ENCODE results near the gene SGK1. TPM values are rescaled to one million over a fixed set of nuclear protein-coding genes. Genes with fewer than 3 reads are reported as not detected.
"Not testable (repeated sequence)": the region's sequence is repeated elsewhere in the genome, so short reads cannot be mapped to it uniquely, and the experiment has no call there.

The SGK1 gene
- total and polyA plus RNA-seq, 2 experiments from 2014 or later, result 145 to 161 TPM

DNA sequence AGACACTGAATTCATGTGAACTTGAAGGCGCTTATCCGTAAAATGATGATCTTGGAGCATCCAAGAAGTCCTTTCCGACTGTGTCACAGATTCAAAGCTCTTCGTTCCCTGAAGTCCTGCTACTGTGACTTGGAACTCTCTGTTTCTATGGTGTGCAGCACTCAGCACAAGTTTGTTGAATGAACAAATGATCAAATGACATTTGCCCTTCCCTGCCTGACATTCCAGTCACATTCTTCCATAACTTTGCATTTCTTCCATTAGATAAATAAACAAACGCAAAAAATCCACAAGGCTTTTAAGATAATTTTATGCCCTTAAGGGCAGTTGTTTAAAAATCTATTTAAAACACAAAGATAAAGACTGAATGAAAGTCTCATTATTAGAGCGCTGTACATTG, 39.9 kb downstream of the SGK1 start:
- H3K4me3 ChIP-seq, result no peak overlapping the region
- H2AFZ ChIP-seq, result no peak overlapping the region
- no peaks in the 10 kb centered on the region for H3K36me3 ChIP-seq (replicated peaks; ENCODE audit: insufficient read depth, low read depth)
- H3K27me3 ChIP-seq, result no peaks in the 10 kb centered on the region
- TF ChIP-seq, protein P1, sequence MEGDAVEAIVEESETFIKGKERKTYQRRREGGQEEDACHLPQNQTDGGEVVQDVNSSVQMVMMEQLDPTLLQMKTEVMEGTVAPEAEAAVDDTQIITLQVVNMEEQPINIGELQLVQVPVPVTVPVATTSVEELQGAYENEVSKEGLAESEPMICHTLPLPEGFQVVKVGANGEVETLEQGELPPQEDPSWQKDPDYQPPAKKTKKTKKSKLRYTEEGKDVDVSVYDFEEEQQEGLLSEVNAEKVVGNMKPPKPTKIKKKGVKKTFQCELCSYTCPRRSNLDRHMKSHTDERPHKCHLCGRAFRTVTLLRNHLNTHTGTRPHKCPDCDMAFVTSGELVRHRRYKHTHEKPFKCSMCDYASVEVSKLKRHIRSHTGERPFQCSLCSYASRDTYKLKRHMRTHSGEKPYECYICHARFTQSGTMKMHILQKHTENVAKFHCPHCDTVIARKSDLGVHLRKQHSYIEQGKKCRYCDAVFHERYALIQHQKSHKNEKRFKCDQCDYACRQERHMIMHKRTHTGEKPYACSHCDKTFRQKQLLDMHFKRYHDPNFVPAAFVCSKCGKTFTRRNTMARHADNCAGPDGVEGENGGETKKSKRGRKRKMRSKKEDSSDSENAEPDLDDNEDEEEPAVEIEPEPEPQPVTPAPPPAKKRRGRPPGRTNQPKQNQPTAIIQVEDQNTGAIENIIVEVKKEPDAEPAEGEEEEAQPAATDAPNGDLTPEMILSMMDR (IDR thresholded peaks at IDR 0.05; ENCODE audit: poor library complexity), result no peak
- no peak for TF ChIP-seq EZH2 (IDR thresholded peaks at IDR 0.05; ENCODE audit: borderline replicate concordance)
- no peak for TF ChIP-seq EZH2phosphoT487 (IDR thresholded peaks at IDR 0.05; ENCODE audit: low read depth, severe bottlenecking, unreplicated experiment)
- no peak overlapping the region for H3K4me2 ChIP-seq
- H3K4me1 ChIP-seq (ENCODE audit: insufficient read depth), result no peaks in the 10 kb centered on the region
- no peaks in the 10 kb centered on the region for H3K79me2 ChIP-seq
- no peaks in the 10 kb centered on the region for H4K20me1 ChIP-seq (ENCODE audit: insufficient read depth, poor library complexity, severe bottlenecking)
- no peaks in the 10 kb centered on the region for H3K9me3 ChIP-seq (ENCODE audit: low read depth)
- no peak for DNase-seq (ENCODE audit: low spot score)
- H3K27ac ChIP-seq, result no peak overlapping the region
- no peaks in the 10 kb centered on the region for H3K9me2 ChIP-seq (replicated peaks; ENCODE audit: insufficient read depth)
- WGBS (ENCODE audit: low lambda C conversion rate, missing lambda C conversion rate), result 82% methylated on average over 6 of the region's 6 CpGs

- H3K27me3 ChIP-seq; H3K4me3 ChIP-seq; H3K4me2 ChIP-seq; H2AFZ ChIP-seq; H3K4me1 ChIP-seq (ENCODE audit: insufficient read depth); H3K79me2 ChIP-seq; H3K36me3 ChIP-seq (replicated peaks; ENCODE audit: insufficient read depth, low read depth); H3K9me3 ChIP-seq (ENCODE audit: low read depth); H3K9me2 ChIP-seq (replicated peaks; ENCODE audit: insufficient read depth); H3K27ac ChIP-seq; DNase-seq (ENCODE audit: low spot score); H4K20me1 ChIP-seq (ENCODE audit: insufficient read depth, poor library complexity, severe bottlenecking): not testable (repeated sequence)
- 97% methylated on average over 4 of the region's 4 CpGs for WGBS (ENCODE audit: low lambda C conversion rate, missing lambda C conversion rate)
Measured at GRCh38 chr6:134276891-134277377, 41.0 kb downstream of the SGK1 start.

DNA sequence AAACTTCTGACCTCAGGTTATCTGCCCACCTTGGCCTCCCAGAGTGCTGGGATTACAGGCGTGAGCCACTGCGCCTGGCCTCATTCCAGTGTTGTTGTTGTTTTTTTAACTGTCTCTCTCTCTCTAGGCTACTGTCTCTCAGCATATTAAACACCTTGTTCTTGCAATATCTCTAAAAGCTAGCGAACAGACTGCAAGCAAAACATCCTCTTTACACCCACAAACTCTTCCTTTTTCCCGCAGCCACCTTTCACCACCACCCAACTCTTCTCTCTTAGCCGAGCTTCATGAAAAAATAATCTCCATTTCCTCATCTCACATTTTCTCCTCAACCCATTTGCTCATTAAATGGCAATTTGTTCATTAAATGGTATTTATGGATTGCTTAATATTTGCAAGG, 45.5 kb downstream of the SGK1 start:
- no peak overlapping the region for H3K27ac ChIP-seq
- no peak for TF ChIP-seq EZH2 (IDR thresholded peaks at IDR 0.05; ENCODE audit: borderline replicate concordance)
- TF ChIP-seq EZH2phosphoT487 (IDR thresholded peaks at IDR 0.05; ENCODE audit: low read depth, severe bottlenecking, unreplicated experiment), result no peak
- TF ChIP-seq, protein P1 (IDR thresholded peaks at IDR 0.05; ENCODE audit: poor library complexity), result no peak

GRCh38 chr6:134267917-134268361, 50.0 kb downstream of the SGK1 start:
- H3K27me3 ChIP-seq, result no peaks in the 10 kb centered on the region
- no peaks in the 10 kb centered on the region for H3K4me1 ChIP-seq (ENCODE audit: insufficient read depth)
- 40% methylated on average over 10 of the region's 10 CpGs for WGBS (ENCODE audit: low lambda C conversion rate, missing lambda C conversion rate)
- peak; percentile 58 for DNase-seq (ENCODE audit: low spot score)
- no peaks in the 10 kb centered on the region for H3K9me2 ChIP-seq (replicated peaks; ENCODE audit: insufficient read depth)
- H2AFZ ChIP-seq, result no peak overlapping the region
- H3K79me2 ChIP-seq, result no peaks in the 10 kb centered on the region
- H3K36me3 ChIP-seq (replicated peaks; ENCODE audit: insufficient read depth, low read depth), result no peaks in the 10 kb centered on the region
- H3K27ac ChIP-seq, result peak overlapping the region; percentile 34
- H3K9me3 ChIP-seq (ENCODE audit: low read depth), result no peaks in the 10 kb centered on the region
- H4K20me1 ChIP-seq (ENCODE audit: insufficient read depth, poor library complexity, severe bottlenecking), result no peaks in the 10 kb centered on the region
- H3K4me2 ChIP-seq, result peak overlapping the region; percentile 25
- TF ChIP-seq EZH2 (IDR thresholded peaks at IDR 0.05; ENCODE audit: borderline replicate concordance) (no peak), EZH2phosphoT487 (IDR thresholded peaks at IDR 0.05; ENCODE audit: low read depth, severe bottlenecking, unreplicated experiment) (no peak)
- TF ChIP-seq, protein P1 (IDR thresholded peaks at IDR 0.05; ENCODE audit: poor library complexity), result no peak
- H3K4me3 ChIP-seq, result no peak overlapping the region

More for the DNA sequence above, 45.5 kb downstream of the SGK1 start:
- Histone ChIP-seq H3K9me3 (ENCODE audit: low read depth) (no peaks in the 10 kb centered on the region), H3K79me2 (no peaks in the 10 kb centered on the region), H3K36me3 (replicated peaks; ENCODE audit: insufficient read depth, low read depth) (no peaks in the 10 kb centered on the region), H4K20me1 (ENCODE audit: insufficient read depth, poor library complexity, severe bottlenecking) (no peaks in the 10 kb centered on the region), H2AFZ (no peak overlapping the region), H3K4me2 (no peak overlapping the region), H3K27me3 (no peaks in the 10 kb centered on the region), H3K4me3 (no peak overlapping the region), H3K4me1 (ENCODE audit: insufficient read depth) (no peaks in the 10 kb centered on the region), H3K9me2 (replicated peaks; ENCODE audit: insufficient read depth) (no peaks in the 10 kb centered on the region)
- WGBS (ENCODE audit: low lambda C conversion rate, missing lambda C conversion rate), result 90% methylated on average over 5 of the region's 5 CpGs
- DNase-seq (ENCODE audit: low spot score), result no peak

Measured in hepatocyte (in vitro differentiated cells).